ENCODE measurements around the gene ATXN7. TPM values are rescaled to one million over a fixed set of nuclear protein-coding genes. Genes with fewer than 3 reads are reported as not detected.

The ATXN7 gene
- total and polyA plus RNA-seq, 5 donors from 2014 or later, result 20.0 to 249 (median 25.3) TPM

DNA sequence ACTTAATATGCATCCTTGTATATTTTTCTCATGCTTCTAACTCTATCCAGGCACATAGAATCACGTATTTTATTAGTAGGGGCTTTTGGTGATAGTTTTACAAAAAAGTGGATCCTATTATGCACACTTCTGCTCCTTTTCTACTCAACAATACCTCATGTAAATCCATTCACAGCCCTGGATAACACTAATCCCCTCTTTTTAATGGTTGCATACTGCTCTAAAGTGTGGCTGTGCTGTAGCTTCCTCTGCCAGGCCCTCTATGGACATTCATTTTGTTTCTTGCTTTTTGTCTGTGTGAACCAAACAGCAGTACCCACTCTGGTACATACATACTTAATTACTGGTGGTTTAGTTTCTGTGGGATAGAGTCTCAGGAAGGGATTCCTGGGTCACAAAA lies 99.8 kb downstream of the ATXN7 start:
- Mint-ChIP-seq H3K4me3 (no peak overlapping the region), H3K27ac (no peak overlapping the region), H3K27me3 (no peaks in the 10 kb centered on the region), H3K4me1 (peaks cover 31 to 52% (median 46%) of the 10 kb centered on the region in 4 donors), H3K36me3 (no peaks in the 10 kb centered on the region), H3K9me3 (no peaks in the 10 kb centered on the region)
- H3K4me3 ChIP-seq (ENCODE audit: low read depth, low read length), result no peak overlapping the region
- peaks cover 31% of the 10 kb centered on the region for H3K4me1 ChIP-seq (ENCODE audit: control insufficient read depth, insufficient read depth, low read length, poor library complexity, severe bottlenecking)
- no peaks in the 10 kb centered on the region for H3K27me3 ChIP-seq (ENCODE audit: control insufficient read depth, insufficient read depth, low read length)
- no peak for DNase-seq
- H3K27ac ChIP-seq (ENCODE audit: insufficient read depth, low read length, poor library complexity, severe bottlenecking), result no peak overlapping the region
- H3K36me3 ChIP-seq (ENCODE audit: control insufficient read depth, insufficient read depth, low read length), result no peaks in the 10 kb centered on the region
- ATAC-seq (ENCODE audit: low read depth in 2 of 2), result no peak
- no peaks in the 10 kb centered on the region for H3K9me3 ChIP-seq (ENCODE audit: control insufficient read depth in 2 of 2, low read length in 2 of 2)

- no peaks in the 10 kb centered on the region for H3K36me3 Mint-ChIP-seq
- H3K4me1 ChIP-seq (ENCODE audit: control insufficient read depth, insufficient read depth, low read length, poor library complexity, severe bottlenecking), result peaks cover 45% of the 10 kb centered on the region
- peaks cover 23 to 50% (median 45%) of the 10 kb centered on the region in 4 donors for H3K4me1 Mint-ChIP-seq
These were observed 101.2 kb downstream of the ATXN7 start for GRCh38 chr3:63964681-63965485.

DNA sequence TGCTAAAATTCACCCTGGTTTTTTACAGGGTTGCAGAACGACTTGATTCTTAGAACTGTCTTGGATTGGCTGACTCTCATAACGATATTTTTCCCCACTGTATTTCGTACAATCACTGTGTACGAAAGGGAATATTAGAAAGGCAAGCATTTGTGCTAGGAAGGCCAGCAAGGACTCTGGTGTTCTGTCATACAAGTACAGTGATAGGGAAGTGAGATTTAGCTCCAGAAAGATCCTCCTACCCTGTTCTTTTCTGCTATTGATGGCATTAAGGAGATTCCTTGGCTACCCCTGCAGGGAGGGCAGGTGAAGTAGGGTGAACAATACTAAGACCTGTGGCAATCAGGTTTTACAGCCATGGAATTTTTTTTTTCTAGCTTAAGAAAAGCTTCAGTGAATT lies 102.3 kb downstream of the ATXN7 start:
- H3K27me3 ChIP-seq (ENCODE audit: control insufficient read depth, insufficient read depth, low read length), result no peaks in the 10 kb centered on the region
- Mint-ChIP-seq H3K27ac (peak overlapping the region in 2 of 3 donors; percentile 96 to 98), H3K27me3 (no peaks in the 10 kb centered on the region), H3K36me3 (no peaks in the 10 kb centered on the region), H3K9me3 (no peaks in the 10 kb centered on the region), H3K4me3 (peak overlapping the region in 1 of 4 donors; percentile 70), H3K4me1 (peaks cover 16 to 57% (median 48%) of the 10 kb centered on the region in 4 donors)
- peak overlapping the region; percentile 99 for H3K4me3 ChIP-seq (ENCODE audit: low read depth, low read length)
- H3K36me3 ChIP-seq (ENCODE audit: control insufficient read depth, insufficient read depth, low read length), result no peaks in the 10 kb centered on the region
- no peaks in the 10 kb centered on the region for H3K9me3 ChIP-seq (ENCODE audit: control insufficient read depth in 2 of 2, low read length in 2 of 2)
- H3K4me1 ChIP-seq (ENCODE audit: control insufficient read depth, insufficient read depth, low read length, poor library complexity, severe bottlenecking), result peaks cover 56% of the 10 kb centered on the region
- ATAC-seq (ENCODE audit: low read depth in 2 of 2), result no peak
- peak overlapping the region; percentile 86 for H3K27ac ChIP-seq (ENCODE audit: insufficient read depth, low read length, poor library complexity, severe bottlenecking)
- no peak for DNase-seq

More at GRCh38 chr3:63964681-63965485, 101.2 kb downstream of the ATXN7 start:
- Histone ChIP-seq H3K36me3 (ENCODE audit: control insufficient read depth, insufficient read depth, low read length) (no peaks in the 10 kb centered on the region), H3K4me3 (ENCODE audit: low read depth, low read length) (peak overlapping the region; percentile 7), H3K9me3 (ENCODE audit: control insufficient read depth in 2 of 2, low read length in 2 of 2) (no peaks in the 10 kb centered on the region), H3K27me3 (ENCODE audit: control insufficient read depth, insufficient read depth, low read length) (no peaks in the 10 kb centered on the region), H3K27ac (ENCODE audit: insufficient read depth, low read length, poor library complexity, severe bottlenecking) (no peak overlapping the region)
- no peaks in the 10 kb centered on the region for H3K9me3 Mint-ChIP-seq
- ATAC-seq (ENCODE audit: low read depth in 2 of 2) (no peak), DNase-seq (no peak)
- H3K27me3 Mint-ChIP-seq, result no peaks in the 10 kb centered on the region
- peak overlapping the region in 2 of 3 donors; percentile 60 to 96 for H3K27ac Mint-ChIP-seq
- no peak overlapping the region for H3K4me3 Mint-ChIP-seq

DNA sequence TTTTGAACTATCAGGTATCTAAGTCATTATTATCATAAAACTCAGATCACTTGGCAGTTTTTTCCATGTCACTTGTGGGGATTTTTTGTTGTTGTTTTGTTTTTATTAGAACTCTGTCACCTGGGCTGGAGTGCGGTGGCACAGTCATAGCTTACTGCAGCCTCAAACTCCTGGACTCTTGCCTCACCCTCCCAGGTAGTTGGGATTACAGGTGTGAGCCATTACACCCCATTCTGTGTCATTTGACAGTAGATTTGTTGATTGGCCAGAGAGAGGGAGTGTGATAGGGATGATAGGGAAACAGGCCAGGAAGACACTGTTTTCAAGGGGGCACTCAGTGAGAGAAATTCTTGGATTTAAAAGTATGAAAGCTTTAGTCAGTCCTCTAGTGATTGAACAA lies 103.2 kb downstream of the ATXN7 start:
- H3K27ac Mint-ChIP-seq, result peak overlapping the region; percentile 93 to 98 (median 96)
- Histone ChIP-seq H3K36me3 (ENCODE audit: control insufficient read depth, insufficient read depth, low read length) (no peaks in the 10 kb centered on the region), H3K4me3 (ENCODE audit: low read depth, low read length) (peak overlapping the region; percentile 99), H3K9me3 (ENCODE audit: control insufficient read depth in 2 of 2, low read length in 2 of 2) (no peaks in the 10 kb centered on the region), H3K27ac (ENCODE audit: insufficient read depth, low read length, poor library complexity, severe bottlenecking) (peak overlapping the region; percentile 86), H3K27me3 (ENCODE audit: control insufficient read depth, insufficient read depth, low read length) (no peaks in the 10 kb centered on the region), H3K4me1 (ENCODE audit: control insufficient read depth, insufficient read depth, low read length, poor library complexity, severe bottlenecking) (peaks cover 65% of the 10 kb centered on the region)
- H3K4me1 Mint-ChIP-seq, result peaks cover 12 to 62% (median 52%) of the 10 kb centered on the region in 4 donors
- H3K9me3 Mint-ChIP-seq, result no peaks in the 10 kb centered on the region
- H3K4me3 Mint-ChIP-seq, result peak overlapping the region; percentile 20 to 73 (median 60)
- DNase-seq, result no peak
- H3K27me3 Mint-ChIP-seq, result no peaks in the 10 kb centered on the region
- H3K36me3 Mint-ChIP-seq, result no peaks in the 10 kb centered on the region
- no peak for ATAC-seq (ENCODE audit: low read depth in 2 of 2)

GRCh38 chr3:63967675-63968611 lies 104.3 kb downstream of the ATXN7 start:
- Histone ChIP-seq H3K4me3 (ENCODE audit: low read depth, low read length) (peak overlapping the region; percentile 99), H3K4me1 (ENCODE audit: control insufficient read depth, insufficient read depth, low read length, poor library complexity, severe bottlenecking) (peaks cover 76% of the 10 kb centered on the region), H3K27me3 (ENCODE audit: control insufficient read depth, insufficient read depth, low read length) (no peaks in the 10 kb centered on the region), H3K27ac (ENCODE audit: insufficient read depth, low read length, poor library complexity, severe bottlenecking) (peak overlapping the region; percentile 86), H3K9me3 (ENCODE audit: control insufficient read depth in 2 of 2, low read length in 2 of 2) (no peaks in the 10 kb centered on the region), H3K36me3 (ENCODE audit: control insufficient read depth, insufficient read depth, low read length) (peaks cover 4% of the 10 kb centered on the region)
- ATAC-seq (ENCODE audit: low read depth in 2 of 2) (peak; percentile 77 to 83), DNase-seq (peak; percentile 27 to 88 (median 86))
- peak overlapping the region; percentile 90 to 99 (median 92) for H3K4me3 Mint-ChIP-seq
- H3K36me3 Mint-ChIP-seq, result peaks cover 6% of the 10 kb centered on the region
- no peaks in the 10 kb centered on the region for H3K27me3 Mint-ChIP-seq
- peak overlapping the region; percentile 93 to 98 (median 96) for H3K27ac Mint-ChIP-seq
- peaks cover 15 to 70% (median 58%) of the 10 kb centered on the region in 4 donors for H3K4me1 Mint-ChIP-seq
- H3K9me3 Mint-ChIP-seq, result no peaks in the 10 kb centered on the region

DNA sequence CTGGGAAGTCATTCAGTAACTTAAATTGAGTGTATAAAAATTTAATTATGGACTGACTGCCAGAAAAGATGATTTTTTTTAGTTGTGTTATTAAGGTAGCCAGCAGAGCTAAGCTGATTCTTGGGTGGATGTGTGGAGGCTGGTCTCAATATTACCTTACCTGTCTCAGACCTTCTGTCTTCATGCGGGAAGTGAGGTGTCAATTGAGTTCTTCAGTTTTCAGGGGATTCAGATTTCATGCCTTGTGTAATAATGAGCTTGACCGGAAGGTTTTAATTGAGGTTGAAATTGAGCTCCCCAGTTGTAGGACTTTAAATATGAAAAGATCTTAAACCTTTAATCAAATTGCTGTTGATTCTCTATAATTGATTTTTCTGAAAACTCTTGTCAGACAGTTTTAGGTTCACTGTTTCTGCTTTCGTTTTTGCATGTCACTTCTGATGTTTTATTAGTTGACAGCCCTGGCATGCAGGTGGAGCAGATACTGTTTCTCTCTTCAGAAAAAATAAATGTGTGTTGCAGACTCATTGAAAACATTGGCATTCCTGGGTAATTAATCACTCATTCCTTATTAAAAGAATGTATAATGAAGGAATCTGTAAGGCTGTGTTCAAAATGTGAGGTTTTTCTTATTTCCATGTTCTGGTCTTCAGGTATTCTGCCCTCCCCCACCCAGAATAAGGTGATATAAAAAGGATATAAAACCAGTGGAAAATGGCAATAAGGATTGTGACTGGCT lies 105.1 kb downstream of the ATXN7 start:
- H3K36me3 Mint-ChIP-seq, result peaks cover 11% of the 10 kb centered on the region
- peak in 1 of 3 donors; percentile 53 for DNase-seq
- peaks cover 15 to 78% (median 60%) of the 10 kb centered on the region in 4 donors for H3K4me1 Mint-ChIP-seq
- H3K4me3 ChIP-seq (ENCODE audit: low read depth, low read length), result peak overlapping the region; percentile 99
- H3K4me1 ChIP-seq (ENCODE audit: control insufficient read depth, insufficient read depth, low read length, poor library complexity, severe bottlenecking), result peaks cover 84% of the 10 kb centered on the region
- no peaks in the 10 kb centered on the region for H3K27me3 ChIP-seq (ENCODE audit: control insufficient read depth, insufficient read depth, low read length)
- peak overlapping the region; percentile 93 to 98 (median 96) for H3K27ac Mint-ChIP-seq
- peak overlapping the region; percentile 90 to 99 (median 92) for H3K4me3 Mint-ChIP-seq
- peaks cover 12% of the 10 kb centered on the region for H3K36me3 ChIP-seq (ENCODE audit: control insufficient read depth, insufficient read depth, low read length)
- H3K9me3 ChIP-seq (ENCODE audit: control insufficient read depth in 2 of 2, low read length in 2 of 2), result no peaks in the 10 kb centered on the region
- no peaks in the 10 kb centered on the region for H3K27me3 Mint-ChIP-seq
- peak overlapping the region; percentile 86 for H3K27ac ChIP-seq (ENCODE audit: insufficient read depth, low read length, poor library complexity, severe bottlenecking)
- peak; percentile 43 to 44 for ATAC-seq (ENCODE audit: low read depth in 2 of 2)
- no peaks in the 10 kb centered on the region for H3K9me3 Mint-ChIP-seq

GRCh38 chr3:63969876-63970275 lies 106.2 kb downstream of the ATXN7 start:
- Histone ChIP-seq H3K27me3 (ENCODE audit: control insufficient read depth, insufficient read depth, low read length) (no peaks in the 10 kb centered on the region), H3K4me1 (ENCODE audit: control insufficient read depth, insufficient read depth, low read length, poor library complexity, severe bottlenecking) (peaks cover 95% of the 10 kb centered on the region), H3K4me3 (ENCODE audit: low read depth, low read length) (peak overlapping the region; percentile 99), H3K9me3 (ENCODE audit: control insufficient read depth in 2 of 2, low read length in 2 of 2) (no peaks in the 10 kb centered on the region), H3K36me3 (ENCODE audit: control insufficient read depth, insufficient read depth, low read length) (peaks cover 18% of the 10 kb centered on the region), H3K27ac (ENCODE audit: insufficient read depth, low read length, poor library complexity, severe bottlenecking) (peak overlapping the region; percentile 86)
- DNase-seq, result no peak
- H3K9me3 Mint-ChIP-seq, result no peaks in the 10 kb centered on the region
- H3K4me3 Mint-ChIP-seq, result peak overlapping the region; percentile 90 to 99 (median 92)
- ATAC-seq (ENCODE audit: low read depth in 2 of 2), result no peak
- H3K27me3 Mint-ChIP-seq, result no peaks in the 10 kb centered on the region
- H3K36me3 Mint-ChIP-seq, result peaks cover 20% of the 10 kb centered on the region
- H3K4me1 Mint-ChIP-seq, result peaks cover 23 to 80% (median 67%) of the 10 kb centered on the region in 4 donors
- H3K27ac Mint-ChIP-seq, result peak overlapping the region; percentile 93 to 98 (median 96)
